ENCODE data around the gene MED28.
"Not testable (repeated sequence)": the region's sequence is repeated elsewhere in the genome, so short reads cannot be mapped to it uniquely, and the experiment has no call there.

MED28 gene

DNA sequence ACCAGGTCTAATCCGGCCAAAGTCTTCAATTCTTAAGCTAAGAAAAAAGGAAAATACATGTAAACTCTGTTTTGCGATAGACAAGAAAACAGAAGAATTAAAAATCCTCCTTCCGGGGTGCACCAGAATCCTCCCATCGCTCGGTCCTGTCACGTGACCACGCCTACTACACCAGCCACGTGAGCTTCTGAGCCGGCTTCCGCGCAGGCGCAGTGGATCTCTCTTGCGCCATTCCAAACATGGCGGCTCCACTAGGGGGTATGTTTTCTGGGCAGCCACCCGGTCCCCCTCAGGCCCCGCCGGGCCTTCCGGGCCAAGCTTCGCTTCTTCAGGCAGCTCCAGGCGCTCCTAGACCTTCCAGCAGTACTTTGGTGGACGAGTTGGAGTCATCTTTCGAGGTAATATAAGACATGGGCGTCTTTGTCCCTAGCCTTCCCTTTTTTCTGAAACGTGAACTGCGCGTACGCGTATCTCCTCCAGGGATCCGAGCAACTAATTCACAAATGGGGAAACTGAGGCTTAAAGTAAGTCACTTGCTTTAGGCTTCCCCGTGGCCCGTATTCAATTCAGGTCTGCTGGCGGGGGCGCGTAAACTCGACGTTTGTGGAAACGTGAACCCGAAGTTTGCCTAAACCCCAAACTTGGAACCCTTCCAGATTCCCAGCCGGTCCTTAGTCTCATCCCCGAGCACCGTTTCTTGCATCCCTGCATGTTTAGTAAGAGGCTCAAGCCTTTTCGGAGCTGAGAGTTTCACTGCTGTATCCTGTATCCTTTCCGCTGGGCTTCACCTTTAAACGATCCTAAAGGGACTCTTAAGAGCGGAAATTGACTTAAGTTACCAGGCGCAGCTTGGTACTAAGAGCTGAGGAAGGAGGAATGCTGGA, at the start of gene MED28:
MED28 (plus strand) TSS at position 226 of the 884 bp plus-strand sequence; CDS start at position 240, 14 bp downstream.
- Mint-ChIP-seq H3K4me1 (ENCODE audit: low read depth) (peaks cover 37% of the 10 kb centered on the region), H3K27ac (peak within 1 kb of the TSS; percentile 99), H3K27me3 (no peaks in the 10 kb centered on the region), H3K36me3 (ENCODE audit: low read depth) (peaks cover 55% of the 10 kb centered on the region), H3K4me3 (peak within 1 kb of the TSS; percentile 97), H3K9me3 (no peaks in the 10 kb centered on the region)
- peak; percentile 94 for DNase-seq

- Mint-ChIP-seq H3K27ac (no peak overlapping the region), H3K27me3 (no peaks in the 10 kb centered on the region), H3K4me3 (no peak overlapping the region), H3K9me3 (no peaks in the 10 kb centered on the region), H3K4me1 (ENCODE audit: low read depth) (no peaks in the 10 kb centered on the region), H3K36me3 (ENCODE audit: low read depth) (no peaks in the 10 kb centered on the region)
- DNase-seq = no peak
Measured at GRCh38 chr4:17565846-17566245, 48.6 kb upstream of the MED28 start.

- H3K36me3 Mint-ChIP-seq (ENCODE audit: low read depth) = no peaks in the 10 kb centered on the region
- no peaks in the 10 kb centered on the region for H3K4me1 Mint-ChIP-seq (ENCODE audit: low read depth)
- H3K9me3 Mint-ChIP-seq = no peaks in the 10 kb centered on the region
- DNase-seq = no peak
- no peaks in the 10 kb centered on the region for H3K27me3 Mint-ChIP-seq
- H3K4me3 Mint-ChIP-seq = no peak overlapping the region
- H3K27ac Mint-ChIP-seq = no peak overlapping the region
Measured at GRCh38 chr4:17567271-17567670, 47.2 kb upstream of the MED28 start.

DNA sequence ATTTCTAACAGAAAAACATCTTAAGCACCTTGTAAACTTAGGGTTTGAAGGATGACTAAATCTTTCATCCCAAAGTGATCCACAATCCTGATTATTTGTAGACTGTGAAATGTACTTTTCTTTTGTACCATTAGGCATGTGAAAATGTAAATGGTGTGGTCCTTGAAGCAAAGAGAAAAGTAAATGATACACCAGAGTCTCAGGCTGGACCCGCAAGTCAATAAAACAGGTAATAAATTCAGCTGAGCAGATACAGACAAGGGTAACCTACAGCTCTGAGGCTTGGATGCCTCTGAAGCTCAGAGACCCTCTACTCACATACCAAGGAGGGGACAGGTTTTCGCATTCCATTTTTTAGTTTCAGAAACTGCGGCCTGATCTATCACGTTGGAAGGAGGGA, 40.2 kb upstream of the MED28 start:
- no peaks in the 10 kb centered on the region for H3K9me3 Mint-ChIP-seq
- H3K27ac Mint-ChIP-seq = no peak overlapping the region
- H3K36me3 Mint-ChIP-seq (ENCODE audit: low read depth) = peaks cover 19% of the 10 kb centered on the region
- no peaks in the 10 kb centered on the region for H3K27me3 Mint-ChIP-seq
- DNase-seq = no peak
- no peak overlapping the region for H3K4me3 Mint-ChIP-seq
- H3K4me1 Mint-ChIP-seq (ENCODE audit: low read depth) = peaks cover 15% of the 10 kb centered on the region

- not testable (repeated sequence) for DNase-seq, H3K4me3 Mint-ChIP-seq, H3K27me3 Mint-ChIP-seq, H3K9me3 Mint-ChIP-seq, H3K27ac Mint-ChIP-seq
- Mint-ChIP-seq H3K4me1 (ENCODE audit: low read depth) (peaks cover 24% of the 10 kb centered on the region), H3K36me3 (ENCODE audit: low read depth) (peaks cover 29% of the 10 kb centered on the region)
Measured at GRCh38 chr4:17575177-17575576, 39.3 kb upstream of the MED28 start.

- Mint-ChIP-seq H3K27ac (peak within 1 kb of the TSS; percentile 96), H3K27me3 (no peaks in the 10 kb centered on the region), H3K4me3 (peak within 1 kb of the TSS; percentile 91), H3K9me3 (no peaks in the 10 kb centered on the region), H3K36me3 (ENCODE audit: low read depth) (peaks cover 48% of the 10 kb centered on the region), H3K4me1 (ENCODE audit: low read depth) (peaks cover 29% of the 10 kb centered on the region)
- DNase-seq = peak; percentile 100
Measured at GRCh38 chr4:17576932-17577664, 37.3 kb upstream of the MED28 start, which contains the start of gene LAP3. TSS of gene LAP3 (plus strand) at chr4:17577198. CDS start at chr4:17577466, 268 bp downstream.

DNA sequence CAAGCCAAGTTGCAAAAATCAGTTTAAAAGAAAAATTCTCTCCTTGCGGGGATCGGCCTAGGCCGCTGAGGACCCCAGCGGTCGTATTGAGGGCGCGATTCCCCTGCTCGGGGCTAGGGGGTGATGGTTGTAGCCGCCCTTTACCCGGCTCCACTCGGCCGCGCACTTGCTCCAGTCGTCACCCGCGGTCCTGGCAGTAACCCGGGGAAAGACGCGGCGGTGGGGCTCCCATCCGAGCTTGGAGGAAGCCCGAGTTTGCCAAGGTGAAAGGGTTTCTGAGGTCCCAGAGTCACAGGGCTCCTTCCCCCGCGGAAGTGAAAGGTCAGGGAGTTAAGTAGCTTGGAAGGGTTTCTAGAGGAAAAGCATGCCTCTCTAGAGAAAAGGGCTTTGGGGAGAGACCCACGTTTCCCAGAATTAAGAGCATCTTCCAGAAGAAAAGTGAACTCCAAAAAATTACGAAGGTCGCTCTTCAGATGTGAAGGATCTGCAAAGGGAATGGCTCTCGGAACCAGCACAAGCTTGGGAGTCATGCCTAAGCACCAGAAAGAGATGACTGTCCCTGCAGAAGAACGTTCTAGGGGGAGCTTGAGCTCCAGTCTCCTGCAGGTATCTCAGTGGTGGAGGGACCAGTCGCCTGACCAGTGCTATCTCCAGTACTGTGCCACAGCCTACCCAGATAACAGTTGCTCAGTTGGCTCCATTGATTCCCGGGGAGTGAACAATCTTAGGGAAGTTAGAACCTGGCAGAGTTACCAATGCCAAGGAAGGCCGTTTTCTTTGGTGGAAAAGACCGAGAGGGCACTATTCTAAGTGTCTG, 36.6 kb upstream of the MED28 start:
- H3K27me3 Mint-ChIP-seq = no peaks in the 10 kb centered on the region
- peak overlapping the region; percentile 91 for H3K4me3 Mint-ChIP-seq
- no peaks in the 10 kb centered on the region for H3K9me3 Mint-ChIP-seq
- DNase-seq = peak; percentile 47
- H3K27ac Mint-ChIP-seq = peak overlapping the region; percentile 96
- H3K36me3 Mint-ChIP-seq (ENCODE audit: low read depth) = peaks cover 56% of the 10 kb centered on the region
- H3K4me1 Mint-ChIP-seq (ENCODE audit: low read depth) = peaks cover 29% of the 10 kb centered on the region

DNA sequence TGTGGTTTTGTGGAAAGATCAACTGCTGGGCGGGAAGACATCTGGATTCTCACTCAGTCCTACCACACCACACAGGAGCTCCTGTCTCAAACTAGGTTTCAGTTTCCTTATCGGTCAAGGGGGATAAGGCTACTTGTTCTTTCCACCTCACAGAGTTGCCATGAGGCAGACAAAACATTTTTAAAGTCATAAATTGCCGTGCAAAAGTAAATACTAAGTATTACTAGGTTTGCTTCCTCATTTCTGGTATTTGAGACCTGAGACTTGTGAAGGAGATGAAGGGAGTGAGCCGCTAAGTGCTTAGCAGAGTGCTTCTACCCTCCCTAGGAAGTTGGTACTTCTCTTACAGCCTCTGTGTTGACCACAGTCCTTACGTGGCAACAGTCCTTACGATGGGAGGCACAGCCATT, 36.0 kb upstream of the MED28 start:
- Mint-ChIP-seq H3K9me3 (no peaks in the 10 kb centered on the region), H3K27ac (peak overlapping the region; percentile 96), H3K36me3 (ENCODE audit: low read depth) (peaks cover 62% of the 10 kb centered on the region), H3K4me1 (ENCODE audit: low read depth) (peaks cover 29% of the 10 kb centered on the region), H3K4me3 (peak overlapping the region; percentile 91), H3K27me3 (no peaks in the 10 kb centered on the region)
- no peak for DNase-seq

DNA sequence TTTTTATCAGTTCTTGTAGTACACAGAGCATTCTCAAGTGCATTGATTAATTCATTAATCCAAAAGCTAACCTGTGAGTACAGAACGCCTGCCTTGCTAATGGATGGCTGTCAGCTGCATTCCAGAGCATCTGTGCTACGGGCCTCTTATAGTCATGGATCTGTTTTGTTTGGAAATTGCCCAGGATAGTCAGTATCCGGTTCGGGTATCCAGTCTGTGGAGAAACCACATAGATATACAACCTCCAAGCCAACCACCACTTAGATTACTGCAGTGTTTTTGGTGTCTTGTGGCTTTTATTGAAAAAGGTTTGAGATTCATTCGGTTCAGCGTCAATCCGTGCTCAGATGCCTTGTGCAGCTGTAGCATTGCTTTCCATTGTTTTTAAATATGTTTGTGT, 33.5 kb upstream of the MED28 start:
- H3K27ac Mint-ChIP-seq = peak overlapping the region; percentile 96

DNA sequence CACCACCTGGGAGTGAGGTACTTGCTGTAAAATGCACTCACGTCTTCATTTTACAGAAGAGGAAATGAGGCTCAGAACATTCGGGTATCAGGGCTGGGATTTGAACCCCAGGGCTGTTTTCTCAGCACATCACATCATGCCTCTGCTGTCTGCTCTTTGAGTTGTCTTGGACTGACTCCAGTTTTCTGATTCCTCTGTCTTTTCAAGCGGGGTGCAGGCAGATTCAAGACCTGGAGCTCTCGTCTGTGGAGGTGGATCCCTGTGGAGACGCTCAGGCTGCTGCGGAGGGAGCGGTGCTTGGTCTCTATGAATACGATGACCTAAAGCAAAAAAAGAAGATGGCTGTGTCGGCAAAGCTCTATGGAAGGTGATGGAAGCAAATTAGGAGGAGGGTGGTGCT, 31.2 kb upstream of the MED28 start:
- Mint-ChIP-seq H3K9me3 (no peaks in the 10 kb centered on the region), H3K4me1 (ENCODE audit: low read depth) (peaks cover 27% of the 10 kb centered on the region), H3K36me3 (ENCODE audit: low read depth) (peaks cover 100% of the 10 kb centered on the region), H3K27ac (no peak overlapping the region), H3K27me3 (no peaks in the 10 kb centered on the region), H3K4me3 (no peak overlapping the region)
- DNase-seq = no peak

More for the DNA sequence above, 33.5 kb upstream of the MED28 start:
- H3K4me1 Mint-ChIP-seq (ENCODE audit: low read depth) = peaks cover 29% of the 10 kb centered on the region
- H3K4me3 Mint-ChIP-seq = no peak overlapping the region
- DNase-seq = no peak
- H3K27me3 Mint-ChIP-seq = no peaks in the 10 kb centered on the region
- H3K9me3 Mint-ChIP-seq = no peaks in the 10 kb centered on the region
- H3K36me3 Mint-ChIP-seq (ENCODE audit: low read depth) = peaks cover 87% of the 10 kb centered on the region

GRCh38 chr4:17583941-17584340, 30.5 kb upstream of the MED28 start:
- DNase-seq = no peak
- H3K27me3 Mint-ChIP-seq = no peaks in the 10 kb centered on the region
- peaks cover 100% of the 10 kb centered on the region for H3K36me3 Mint-ChIP-seq (ENCODE audit: low read depth)
- no peak overlapping the region for H3K4me3 Mint-ChIP-seq
- H3K27ac Mint-ChIP-seq = no peak overlapping the region
- peaks cover 21% of the 10 kb centered on the region for H3K4me1 Mint-ChIP-seq (ENCODE audit: low read depth)
- no peaks in the 10 kb centered on the region for H3K9me3 Mint-ChIP-seq

- Mint-ChIP-seq H3K4me3 (no peak overlapping the region), H3K9me3 (no peaks in the 10 kb centered on the region), H3K27me3 (no peaks in the 10 kb centered on the region), H3K27ac (no peak overlapping the region), H3K36me3 (ENCODE audit: low read depth) (peaks cover 100% of the 10 kb centered on the region), H3K4me1 (ENCODE audit: low read depth) (peaks cover 14% of the 10 kb centered on the region)
- DNase-seq = no peak
Measured at GRCh38 chr4:17584521-17585213, 29.8 kb upstream of the MED28 start.

GRCh38 chr4:17587094-17587822, 27.2 kb upstream of the MED28 start:
- Mint-ChIP-seq H3K9me3 (no peaks in the 10 kb centered on the region), H3K27me3 (no peaks in the 10 kb centered on the region), H3K27ac (peak overlapping the region; percentile 40), H3K36me3 (ENCODE audit: low read depth) (peaks cover 94% of the 10 kb centered on the region), H3K4me1 (ENCODE audit: low read depth) (peaks cover 11% of the 10 kb centered on the region), H3K4me3 (no peak overlapping the region)
- DNase-seq = no peak
